ENCODE results near the gene INTS6.

Gene INTS6

GRCh38 chr13:51405176-51405575 is 47.7 kb downstream of the INTS6 start:
- no peak for DNase-seq

- no peak for DNase-seq
Measured at GRCh38 chr13:51397262-51397941, 55.4 kb downstream of the INTS6 start.

- DNase-seq = no peak
Measured at GRCh38 chr13:51396352-51396751, 56.5 kb downstream of the INTS6 start.

GRCh38 chr13:51394724-51395123 is 58.1 kb downstream of the INTS6 start:
- DNase-seq = no peak

GRCh38 chr13:51385114-51385513 is 67.7 kb downstream of the INTS6 start:
- no peak for DNase-seq

- DNase-seq = no peak
Measured at GRCh38 chr13:51380269-51380668, 72.6 kb downstream of the INTS6 start.

GRCh38 chr13:51373451-51373850 is 79.4 kb downstream of the INTS6 start:
- no peak for DNase-seq

- DNase-seq = no peak
Measured at GRCh38 chr13:51371768-51372399, 81.0 kb downstream of the INTS6 start.

- DNase-seq = no peak
Measured at GRCh38 chr13:51370811-51371210, 82.0 kb downstream of the INTS6 start.

- DNase-seq = no peak
Measured at GRCh38 chr13:51370116-51370515, 82.7 kb downstream of the INTS6 start.

GRCh38 chr13:51364404-51365008 is 88.3 kb downstream of the INTS6 start:
- no peak for DNase-seq

GRCh38 chr13:51363625-51364024 is 89.2 kb downstream of the INTS6 start:
- DNase-seq = no peak

GRCh38 chr13:51361106-51361505 is 91.7 kb downstream of the INTS6 start:
- DNase-seq = no peak

GRCh38 chr13:51360489-51360888 is 92.3 kb downstream of the INTS6 start:
- DNase-seq = no peak

- no peak for DNase-seq
Measured at GRCh38 chr13:51359352-51359751, 93.5 kb downstream of the INTS6 start.

- DNase-seq = no peak
Measured at GRCh38 chr13:51357928-51358595, 94.8 kb downstream of the INTS6 start.

- DNase-seq = no peak
Measured at GRCh38 chr13:51355217-51355616, 97.6 kb downstream of the INTS6 start.

GRCh38 chr13:51349016-51349415 is 103.8 kb downstream of the INTS6 start:
- DNase-seq = no peak

- no peak for DNase-seq
Measured at GRCh38 chr13:51348069-51348967, 104.5 kb downstream of the INTS6 start.

GRCh38 chr13:51347099-51347498 is 105.7 kb downstream of the INTS6 start:
- DNase-seq = no peak

- DNase-seq = no peak
Measured at GRCh38 chr13:51346397-51346796, 106.4 kb downstream of the INTS6 start.

GRCh38 chr13:51343475-51343874 is 109.4 kb downstream of the INTS6 start:
- DNase-seq = no peak

GRCh38 chr13:51342706-51343105 is 110.1 kb downstream of the INTS6 start:
- no peak for DNase-seq
